ENCODE measurements around the gene CLRN3.

CLRN3 gene

DNA sequence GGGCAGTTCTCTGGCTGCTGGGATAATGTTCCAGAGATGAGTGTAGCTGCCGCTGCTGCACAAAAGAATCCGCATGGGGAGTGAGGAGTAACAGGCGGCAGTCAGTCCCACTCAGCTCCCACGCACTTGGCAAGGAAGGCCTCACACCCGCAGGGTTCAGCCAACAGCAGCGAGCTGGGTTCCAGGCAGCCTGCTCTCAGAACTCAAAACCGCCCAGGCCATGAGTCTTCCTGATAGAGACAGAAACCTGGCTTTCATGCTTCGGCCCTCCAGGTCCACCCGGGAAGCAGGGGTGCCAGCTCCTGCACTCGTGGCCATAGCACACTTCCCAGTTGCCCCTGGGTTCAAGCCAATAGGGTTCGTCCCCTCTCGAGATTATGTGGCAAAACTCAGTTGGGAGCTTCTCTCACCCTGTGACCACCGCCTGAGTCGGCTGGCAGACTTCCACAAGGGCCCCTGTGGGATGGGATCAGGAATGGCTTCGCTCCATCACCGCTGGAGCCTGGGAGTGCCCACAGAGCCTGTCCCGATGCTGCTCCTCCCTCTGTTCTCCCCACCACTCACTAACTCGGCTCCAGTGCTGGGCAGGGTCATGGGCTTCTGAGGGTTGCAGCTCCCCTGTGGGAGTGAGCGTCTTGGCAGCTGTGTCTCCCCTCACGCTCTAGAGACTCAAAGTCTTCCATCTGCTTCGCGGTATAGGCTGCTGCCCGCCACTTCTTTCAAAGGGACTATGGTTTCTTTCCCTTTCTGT, 20.6 kb downstream of the CLRN3 start:
- H3K4me3 ChIP-seq (ENCODE audit: low read length) = no peak overlapping the region
- H2AFZ ChIP-seq (ENCODE audit: low read depth, low read length) = no peak overlapping the region
- no peaks in the 10 kb centered on the region for H3K27me3 ChIP-seq (ENCODE audit: insufficient read depth, low read length)
- no peaks in the 10 kb centered on the region for H3K4me1 ChIP-seq (ENCODE audit: insufficient read depth, low read length)
- H3K36me3 ChIP-seq (ENCODE audit: insufficient read depth, low read length) = no peaks in the 10 kb centered on the region
- no peaks in the 10 kb centered on the region for H3K9me3 ChIP-seq (ENCODE audit: low read length)

DNA sequence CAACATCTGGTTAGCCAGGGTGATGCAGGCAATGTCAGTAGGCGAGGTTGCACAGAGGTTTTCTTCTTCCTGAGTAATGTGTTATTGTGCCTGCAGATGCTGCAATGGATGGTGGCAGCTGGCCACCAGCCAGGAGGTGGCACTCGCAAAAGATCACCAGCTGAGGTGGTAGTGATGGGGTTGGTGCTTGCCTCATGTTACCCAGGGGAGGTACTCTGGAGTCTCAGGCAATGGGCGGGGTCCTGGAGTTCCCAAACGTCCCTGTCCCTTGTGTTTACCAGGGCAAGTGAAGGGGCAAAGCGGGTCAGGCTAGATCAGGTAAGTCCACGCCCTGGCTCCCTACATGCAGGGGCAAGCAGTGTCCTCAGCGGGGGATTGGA, 21.1 kb downstream of the CLRN3 start:
- Histone ChIP-seq H3K4me3 (ENCODE audit: low read length) (no peak overlapping the region), H3K27me3 (ENCODE audit: insufficient read depth, low read length) (no peaks in the 10 kb centered on the region), H3K4me1 (ENCODE audit: insufficient read depth, low read length) (no peaks in the 10 kb centered on the region), H3K36me3 (ENCODE audit: insufficient read depth, low read length) (no peaks in the 10 kb centered on the region), H3K9me3 (ENCODE audit: low read length) (no peaks in the 10 kb centered on the region), H2AFZ (ENCODE audit: low read depth, low read length) (no peak overlapping the region)

DNA sequence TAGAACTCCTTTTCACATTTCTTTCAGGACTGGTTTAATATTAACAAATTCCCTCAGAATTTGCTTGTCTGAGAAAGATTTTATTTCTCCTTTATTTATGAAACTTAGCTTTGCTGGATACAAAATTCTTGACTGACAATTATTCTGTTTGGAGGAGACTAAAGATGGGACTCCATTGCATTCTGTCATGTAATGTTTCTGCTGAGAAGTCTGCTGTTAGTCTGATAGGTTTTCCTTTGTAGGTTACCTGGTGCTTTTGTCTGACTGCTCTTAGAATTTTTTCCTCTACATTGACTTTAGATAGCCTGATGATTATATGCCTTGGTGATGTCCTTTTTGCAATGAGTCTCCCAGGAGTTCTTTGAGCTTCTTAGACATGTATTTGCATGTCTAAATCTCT, 23.4 kb downstream of the CLRN3 start:
- Histone ChIP-seq H3K4me1 (ENCODE audit: insufficient read depth, low read length) (no peaks in the 10 kb centered on the region), H3K4me3 (ENCODE audit: low read length) (no peak overlapping the region), H2AFZ (ENCODE audit: low read depth, low read length) (no peak overlapping the region), H3K27me3 (ENCODE audit: insufficient read depth, low read length) (no peaks in the 10 kb centered on the region), H3K9me3 (ENCODE audit: low read length) (no peaks in the 10 kb centered on the region), H3K36me3 (ENCODE audit: insufficient read depth, low read length) (no peaks in the 10 kb centered on the region)

DNA sequence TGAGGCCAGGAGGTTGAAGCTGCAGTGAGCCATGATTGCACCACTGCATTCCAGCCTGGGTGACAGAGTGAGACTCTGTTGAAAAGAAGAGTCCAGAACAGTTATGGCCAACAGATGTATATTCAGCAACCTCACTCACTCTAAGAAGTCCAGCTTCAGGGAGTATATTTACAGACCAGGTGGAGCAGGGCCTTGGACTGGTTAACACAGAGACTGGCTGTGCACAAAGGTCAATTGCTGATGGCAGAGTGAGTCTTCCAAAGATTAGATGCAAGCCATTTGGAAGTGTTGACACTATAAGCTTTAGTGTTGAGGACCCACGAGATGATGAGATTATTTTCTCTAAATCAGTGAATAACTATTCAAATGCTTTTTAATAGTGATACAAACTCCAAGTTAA, 24.9 kb downstream of the CLRN3 start:
- H3K27me3 ChIP-seq (ENCODE audit: insufficient read depth, low read length) = no peaks in the 10 kb centered on the region
- no peak overlapping the region for H3K4me3 ChIP-seq (ENCODE audit: low read length)
- H3K4me1 ChIP-seq (ENCODE audit: insufficient read depth, low read length) = no peaks in the 10 kb centered on the region
- H2AFZ ChIP-seq (ENCODE audit: low read depth, low read length) = no peak overlapping the region
- no peaks in the 10 kb centered on the region for H3K36me3 ChIP-seq (ENCODE audit: insufficient read depth, low read length)
- no peaks in the 10 kb centered on the region for H3K9me3 ChIP-seq (ENCODE audit: low read length)

DNA sequence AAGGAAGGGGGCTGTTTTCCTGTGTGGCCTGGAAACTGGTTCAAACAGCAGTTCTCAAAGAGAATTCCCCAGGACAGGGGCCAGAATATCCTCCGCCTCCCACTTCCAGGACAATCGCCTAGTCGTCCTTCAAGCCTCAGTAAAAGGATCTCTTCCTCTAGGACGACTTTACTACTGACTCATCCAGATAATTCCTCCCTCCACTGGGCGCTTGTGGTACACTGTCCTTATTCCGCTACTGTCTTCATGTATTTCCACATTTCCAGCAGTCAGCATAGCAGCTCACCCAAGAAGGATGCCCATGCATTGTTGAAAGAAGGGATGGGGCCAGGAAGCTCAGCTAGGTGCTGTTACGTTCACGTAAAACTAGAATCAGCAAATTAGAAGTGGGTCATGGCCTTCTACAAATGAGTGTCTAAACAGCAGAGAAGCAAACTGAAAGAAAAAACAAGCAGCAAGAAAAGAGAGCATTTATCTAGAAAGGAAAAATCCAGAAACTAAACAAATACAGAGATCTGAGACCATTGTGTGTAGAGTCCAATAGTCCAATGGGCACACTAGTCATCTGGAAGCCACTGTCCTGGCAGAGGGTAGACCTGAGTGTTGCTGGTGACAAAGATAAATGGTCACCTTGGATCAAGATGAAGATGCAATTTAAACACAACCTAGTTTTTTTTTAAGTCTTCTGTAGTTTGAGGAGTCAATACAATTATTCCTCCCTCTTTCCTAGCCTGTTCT, 26.3 kb downstream of the CLRN3 start:
- Histone ChIP-seq H3K4me3 (ENCODE audit: low read length) (no peak overlapping the region), H3K27me3 (ENCODE audit: insufficient read depth, low read length) (no peaks in the 10 kb centered on the region), H2AFZ (ENCODE audit: low read depth, low read length) (no peak overlapping the region), H3K9me3 (ENCODE audit: low read length) (no peaks in the 10 kb centered on the region), H3K36me3 (ENCODE audit: insufficient read depth, low read length) (no peaks in the 10 kb centered on the region), H3K4me1 (ENCODE audit: insufficient read depth, low read length) (no peaks in the 10 kb centered on the region)

DNA sequence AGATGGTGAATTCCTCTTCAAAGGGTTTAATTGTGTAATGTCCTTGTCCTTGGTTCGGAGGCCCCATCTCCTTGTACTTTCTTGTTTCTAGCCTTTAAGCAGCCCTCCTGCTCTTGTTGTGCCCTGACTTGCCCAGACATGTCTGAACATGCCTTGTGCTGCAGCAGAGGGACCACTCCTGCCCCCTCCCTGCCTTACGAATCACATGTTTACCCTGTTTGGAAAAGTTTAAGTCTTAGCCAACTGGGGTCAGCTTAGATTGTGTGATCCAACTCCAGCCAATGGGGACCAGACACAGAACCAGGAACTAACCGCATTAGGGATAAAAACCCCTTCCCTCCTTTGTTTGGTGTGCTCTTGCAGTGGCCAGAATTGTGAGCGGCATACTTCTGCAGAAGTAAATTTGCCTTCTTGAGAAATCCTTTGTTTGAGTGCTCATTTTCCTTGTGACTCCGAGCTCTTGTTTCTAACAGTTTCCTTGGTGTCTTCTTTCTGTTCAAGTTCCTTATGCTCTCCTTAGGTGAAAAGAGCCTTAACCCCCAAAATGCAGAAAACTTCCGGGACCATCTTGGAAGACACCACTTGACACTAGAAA, 29.4 kb downstream of the CLRN3 start:
- no peaks in the 10 kb centered on the region for H3K27me3 ChIP-seq (ENCODE audit: insufficient read depth, low read length)
- H3K4me1 ChIP-seq (ENCODE audit: insufficient read depth, low read length) = no peaks in the 10 kb centered on the region
- H2AFZ ChIP-seq (ENCODE audit: low read depth, low read length) = no peak overlapping the region
- no peaks in the 10 kb centered on the region for H3K36me3 ChIP-seq (ENCODE audit: insufficient read depth, low read length)
- H3K9me3 ChIP-seq (ENCODE audit: low read length) = no peaks in the 10 kb centered on the region
- H3K4me3 ChIP-seq (ENCODE audit: low read length) = no peak overlapping the region

DNA sequence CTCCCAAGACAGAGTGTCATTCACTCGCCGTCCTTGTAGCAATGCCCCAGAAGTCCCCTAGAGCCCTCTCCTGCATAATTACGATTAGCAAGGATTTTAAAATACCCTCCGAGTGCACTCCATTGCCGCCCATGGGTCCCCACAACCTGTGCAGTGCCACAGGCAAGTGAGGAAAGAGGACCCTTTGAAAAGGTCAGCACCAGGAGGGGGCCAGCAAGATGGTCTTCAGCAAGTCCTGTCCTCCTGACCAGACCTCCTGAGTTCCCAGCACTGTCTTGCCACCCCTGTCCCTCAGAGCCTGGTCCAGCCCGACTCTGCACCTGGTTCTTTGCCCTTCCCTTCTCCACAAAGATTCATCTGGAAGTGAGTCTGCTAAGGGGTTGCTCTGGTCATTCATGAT, 32.1 kb downstream of the CLRN3 start:
- H3K9me3 ChIP-seq (ENCODE audit: low read length) = no peaks in the 10 kb centered on the region
- H3K4me3 ChIP-seq (ENCODE audit: low read length) = no peak overlapping the region

DNA sequence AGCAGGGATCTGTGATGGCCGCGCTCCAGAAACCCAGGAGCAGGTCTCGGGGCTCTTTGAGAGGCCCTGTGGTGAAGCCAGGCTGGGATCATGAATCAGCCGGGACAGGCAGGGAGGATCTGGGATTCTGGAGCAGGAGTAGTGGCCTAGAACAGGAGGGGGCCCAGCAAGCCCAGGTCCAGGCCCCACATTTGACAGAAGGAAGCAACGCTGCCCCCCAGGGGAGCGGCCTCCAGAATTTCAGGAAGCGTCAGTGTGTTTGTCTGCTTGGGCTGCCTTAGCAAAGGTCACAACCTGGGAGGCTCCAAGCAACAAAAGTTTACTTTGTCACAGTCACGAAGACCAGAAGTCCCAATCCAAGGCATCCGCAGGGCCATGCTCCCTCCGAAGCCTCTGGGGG, 36.8 kb downstream of the CLRN3 start:
- no peaks in the 10 kb centered on the region for H3K9me3 ChIP-seq (ENCODE audit: low read length)
- H3K4me1 ChIP-seq (ENCODE audit: insufficient read depth, low read length) = no peaks in the 10 kb centered on the region
- H3K27me3 ChIP-seq (ENCODE audit: insufficient read depth, low read length) = no peaks in the 10 kb centered on the region
- H2AFZ ChIP-seq (ENCODE audit: low read depth, low read length) = no peak overlapping the region
- no peak overlapping the region for H3K4me3 ChIP-seq (ENCODE audit: low read length)
- no peaks in the 10 kb centered on the region for H3K36me3 ChIP-seq (ENCODE audit: insufficient read depth, low read length)

More for the DNA sequence above, 32.1 kb downstream of the CLRN3 start:
- no peaks in the 10 kb centered on the region for H3K4me1 ChIP-seq (ENCODE audit: insufficient read depth, low read length)
- H3K36me3 ChIP-seq (ENCODE audit: insufficient read depth, low read length) = no peaks in the 10 kb centered on the region
- no peaks in the 10 kb centered on the region for H3K27me3 ChIP-seq (ENCODE audit: insufficient read depth, low read length)
- no peak overlapping the region for H2AFZ ChIP-seq (ENCODE audit: low read depth, low read length)

DNA sequence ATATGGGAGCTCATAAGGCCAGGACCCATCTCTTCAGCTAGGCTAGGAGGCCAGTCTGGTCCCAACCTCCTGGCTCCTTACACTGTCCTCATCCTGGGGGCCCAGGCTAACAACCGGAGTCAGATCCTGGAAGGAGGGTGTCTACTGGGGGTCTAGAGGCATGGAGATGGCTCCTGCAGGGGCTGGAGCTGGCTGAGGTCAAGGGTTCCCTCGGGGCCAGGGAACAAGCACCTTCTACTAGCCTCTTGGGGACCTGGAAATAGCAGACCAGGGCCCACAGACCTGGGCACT, 37.2 kb downstream of the CLRN3 start:
- Histone ChIP-seq H3K4me1 (ENCODE audit: insufficient read depth, low read length) (no peaks in the 10 kb centered on the region), H3K4me3 (ENCODE audit: low read length) (no peak overlapping the region), H2AFZ (ENCODE audit: low read depth, low read length) (no peak overlapping the region), H3K9me3 (ENCODE audit: low read length) (no peaks in the 10 kb centered on the region), H3K36me3 (ENCODE audit: insufficient read depth, low read length) (no peaks in the 10 kb centered on the region), H3K27me3 (ENCODE audit: insufficient read depth, low read length) (no peaks in the 10 kb centered on the region)

DNA sequence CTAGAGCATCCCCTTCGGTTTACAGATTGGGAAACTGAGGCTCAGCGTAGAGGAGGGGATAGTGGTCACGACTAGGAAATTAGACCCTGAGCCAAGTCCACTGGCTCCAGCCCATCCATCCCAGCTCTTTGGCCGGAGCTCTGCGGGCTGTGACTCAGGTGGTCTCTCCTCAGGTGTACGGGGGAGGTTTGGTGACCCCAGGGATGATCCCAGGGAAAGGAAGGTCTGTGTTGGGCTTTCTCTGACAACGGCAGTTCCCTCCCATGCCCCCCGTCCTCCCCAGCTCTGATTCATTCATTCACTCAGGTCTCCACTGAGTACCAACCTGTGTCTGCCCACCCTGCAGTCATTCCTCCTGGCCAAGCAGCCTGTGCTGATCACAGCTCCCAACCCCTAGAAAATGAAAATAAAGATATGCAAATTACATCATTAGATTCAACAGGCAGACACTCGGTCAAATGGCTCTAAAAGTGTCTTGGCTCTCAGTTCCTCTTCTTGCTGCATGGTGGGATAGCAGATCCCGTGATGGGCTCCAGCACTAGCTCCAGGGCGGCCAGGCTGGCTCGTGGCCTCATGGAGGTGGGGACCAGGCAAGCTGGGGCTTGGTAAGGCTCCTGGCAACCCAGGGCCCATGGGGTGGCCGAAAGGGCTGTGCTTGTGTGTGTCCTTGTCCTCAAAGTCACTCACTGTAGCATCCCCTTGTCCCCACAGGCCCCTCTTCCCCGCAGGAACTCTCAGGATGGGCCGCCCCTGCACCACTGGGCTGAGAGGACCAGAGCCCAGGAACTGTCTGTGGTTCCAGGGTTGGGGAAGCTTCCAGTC, 37.8 kb downstream of the CLRN3 start:
- no peak overlapping the region for H2AFZ ChIP-seq (ENCODE audit: low read depth, low read length)
- no peaks in the 10 kb centered on the region for H3K9me3 ChIP-seq (ENCODE audit: low read length)
- H3K36me3 ChIP-seq (ENCODE audit: insufficient read depth, low read length) = no peaks in the 10 kb centered on the region
- no peaks in the 10 kb centered on the region for H3K4me1 ChIP-seq (ENCODE audit: insufficient read depth, low read length)
- no peak overlapping the region for H3K4me3 ChIP-seq (ENCODE audit: low read length)
- H3K27me3 ChIP-seq (ENCODE audit: insufficient read depth, low read length) = no peaks in the 10 kb centered on the region

DNA sequence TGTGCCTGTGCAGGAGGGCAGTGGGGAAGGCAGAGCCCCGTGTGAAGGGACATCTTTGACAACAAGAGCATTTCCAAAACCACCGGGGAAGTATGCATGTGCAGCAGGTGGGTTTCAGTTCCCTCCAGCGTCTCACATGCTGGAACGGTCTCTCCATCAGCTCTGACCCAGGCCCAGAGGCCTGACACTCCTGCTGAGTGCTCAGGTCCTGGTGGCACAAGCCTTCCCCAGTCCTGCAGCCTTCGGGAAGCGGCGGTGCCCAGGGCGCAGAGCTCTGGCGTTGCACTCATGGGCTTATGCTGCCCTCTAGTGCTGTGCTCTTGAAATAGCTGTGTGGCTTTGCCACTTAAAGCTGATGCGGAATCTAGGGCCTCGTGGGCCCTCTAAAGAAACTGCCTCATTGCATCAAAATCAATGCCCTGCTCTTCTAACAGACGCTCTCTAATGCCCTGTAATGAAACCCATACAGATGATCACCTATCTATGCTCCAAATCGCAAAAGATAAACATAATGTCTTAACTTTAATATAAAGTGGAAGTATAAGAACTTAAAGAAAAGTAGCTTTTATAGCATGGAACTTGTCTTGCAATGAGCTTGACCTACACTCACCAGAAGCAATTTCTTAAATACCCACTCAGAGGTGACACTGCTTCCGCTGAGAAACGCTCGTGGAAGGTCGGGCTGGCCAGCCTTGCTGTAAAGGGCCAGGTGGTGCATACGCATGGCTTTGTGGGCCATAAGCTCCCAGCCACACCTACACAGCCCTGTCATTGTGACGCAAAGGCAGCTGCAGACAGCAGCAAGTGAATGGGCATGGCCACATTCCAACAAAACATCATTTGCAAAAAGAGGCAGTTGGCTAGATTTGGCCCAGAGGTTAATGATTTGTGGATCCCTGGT, 38.6 kb downstream of the CLRN3 start:
- Histone ChIP-seq H3K36me3 (ENCODE audit: insufficient read depth, low read length) (no peaks in the 10 kb centered on the region), H3K4me1 (ENCODE audit: insufficient read depth, low read length) (no peaks in the 10 kb centered on the region), H3K4me3 (ENCODE audit: low read length) (no peak overlapping the region), H3K9me3 (ENCODE audit: low read length) (no peaks in the 10 kb centered on the region), H2AFZ (ENCODE audit: low read depth, low read length) (no peak overlapping the region), H3K27me3 (ENCODE audit: insufficient read depth, low read length) (no peaks in the 10 kb centered on the region)

DNA sequence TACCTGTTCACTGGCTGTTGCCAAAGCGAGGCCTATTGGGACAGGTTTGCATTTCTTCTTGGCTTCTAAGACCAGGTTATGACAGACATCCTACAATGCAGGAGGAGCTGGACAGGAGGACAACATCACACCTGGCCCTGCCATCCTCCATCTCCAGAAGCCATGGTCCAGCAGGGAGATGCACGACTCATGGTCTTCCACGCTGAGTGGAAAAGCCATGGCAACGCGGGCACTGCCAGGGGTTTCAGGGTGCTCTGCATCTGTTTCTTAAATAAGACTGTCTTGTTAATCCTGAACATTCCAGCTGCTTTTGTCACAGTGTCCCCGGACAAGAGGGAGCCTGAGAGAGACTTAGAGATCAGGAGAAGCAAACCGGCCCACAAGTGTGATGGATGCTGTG, 40.3 kb downstream of the CLRN3 start:
- no peaks in the 10 kb centered on the region for H3K36me3 ChIP-seq (ENCODE audit: insufficient read depth, low read length)
- no peaks in the 10 kb centered on the region for H3K4me1 ChIP-seq (ENCODE audit: insufficient read depth, low read length)
- H3K9me3 ChIP-seq (ENCODE audit: low read length) = no peaks in the 10 kb centered on the region
- no peak overlapping the region for H2AFZ ChIP-seq (ENCODE audit: low read depth, low read length)
- H3K27me3 ChIP-seq (ENCODE audit: insufficient read depth, low read length) = no peaks in the 10 kb centered on the region
- H3K4me3 ChIP-seq (ENCODE audit: low read length) = no peak overlapping the region
